Ovary (tissue), 3 donors: ENCODE results near the gene CACNA2D3.

Source experiments
- EP300 ChIP-seq: sonication (generic); formaldehyde crosslinking; IDR thresholded peaks from one replicate; pipeline ENCODE4 v1.6.1; 2017; ENCODE audit warnings: antibody characterized with exemption
- POLR2A ChIP-seq: fragments of 450-650 bp; IDR thresholded peaks from one replicate; pipeline ENCODE4 v1.6.1; 2017; ENCODE audit warnings: antibody characterized with exemption, mild to moderate bottlenecking, moderate library complexity
- TF ChIP-seq, protein P1 (sequence below), 3 donors: fragments of 450-650 bp in 2 of 3; fragments of 200-600 bp in 1 of 3; IDR thresholded peaks; one replicate each; pipeline versions ENCODE4 v1.5.1 to v1.8.0; 2016 to 2022; ENCODE audit warnings: antibody characterized with exemption in 3 of 3, mild to moderate bottlenecking in 1 of 3
- donor health status: DM: no; HTN: no; CAD: no.

DNA sequence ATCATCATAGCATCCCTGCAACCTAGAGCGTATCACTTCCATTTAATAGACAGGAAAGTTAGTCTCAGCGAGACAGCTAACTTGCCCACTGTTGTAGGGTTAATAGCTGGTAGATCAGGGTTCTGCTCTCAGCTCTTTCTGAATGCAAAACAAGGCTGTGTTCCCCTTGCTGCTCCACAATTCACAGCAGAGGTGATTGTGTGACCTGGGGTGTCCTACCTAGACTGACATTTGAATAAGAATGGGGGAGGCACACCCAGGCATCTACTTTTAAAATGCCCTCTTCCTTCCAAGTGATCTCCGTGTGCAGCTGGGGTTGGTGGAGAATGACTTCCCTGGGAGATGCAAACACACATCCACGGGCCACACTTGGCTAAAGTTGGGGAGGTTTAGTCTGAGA lies 43.0 kb upstream of the CACNA2D3 start:
- TF ChIP-seq, protein P1, sequence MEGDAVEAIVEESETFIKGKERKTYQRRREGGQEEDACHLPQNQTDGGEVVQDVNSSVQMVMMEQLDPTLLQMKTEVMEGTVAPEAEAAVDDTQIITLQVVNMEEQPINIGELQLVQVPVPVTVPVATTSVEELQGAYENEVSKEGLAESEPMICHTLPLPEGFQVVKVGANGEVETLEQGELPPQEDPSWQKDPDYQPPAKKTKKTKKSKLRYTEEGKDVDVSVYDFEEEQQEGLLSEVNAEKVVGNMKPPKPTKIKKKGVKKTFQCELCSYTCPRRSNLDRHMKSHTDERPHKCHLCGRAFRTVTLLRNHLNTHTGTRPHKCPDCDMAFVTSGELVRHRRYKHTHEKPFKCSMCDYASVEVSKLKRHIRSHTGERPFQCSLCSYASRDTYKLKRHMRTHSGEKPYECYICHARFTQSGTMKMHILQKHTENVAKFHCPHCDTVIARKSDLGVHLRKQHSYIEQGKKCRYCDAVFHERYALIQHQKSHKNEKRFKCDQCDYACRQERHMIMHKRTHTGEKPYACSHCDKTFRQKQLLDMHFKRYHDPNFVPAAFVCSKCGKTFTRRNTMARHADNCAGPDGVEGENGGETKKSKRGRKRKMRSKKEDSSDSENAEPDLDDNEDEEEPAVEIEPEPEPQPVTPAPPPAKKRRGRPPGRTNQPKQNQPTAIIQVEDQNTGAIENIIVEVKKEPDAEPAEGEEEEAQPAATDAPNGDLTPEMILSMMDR (IDR thresholded peaks at IDR 0.05), result no peak
- TF ChIP-seq POLR2A, result no peak
- no peak for TF ChIP-seq EP300
